GM19023 (cell line): ENCODE measurements around the gene NKAIN4.

Source experiments
- ATAC-seq: cut with Tn5 transposase; IDR thresholded peaks from one replicate; pipeline ENCODE4 v1.9.1; 2021; ENCODE audit warnings: mild to moderate bottlenecking, moderate library complexity; ENCODE audit not compliant: unreplicated experiment

NKAIN4 gene

GRCh38 chr20:63288581-63289251, 34.5 kb upstream of the NKAIN4 start:
- ATAC-seq: no peak

- no peak for ATAC-seq
These were observed 33.7 kb upstream of the NKAIN4 start for GRCh38 chr20:63287697-63288580.

GRCh38 chr20:63286781-63287696, 32.8 kb upstream of the NKAIN4 start:
- no peak for ATAC-seq

GRCh38 chr20:63285636-63286615, 31.7 kb upstream of the NKAIN4 start:
- no peak for ATAC-seq

GRCh38 chr20:63284981-63285524, 30.8 kb upstream of the NKAIN4 start:
- no peak for ATAC-seq

- no peak for ATAC-seq
These were observed 30.3 kb upstream of the NKAIN4 start for GRCh38 chr20:63284544-63284949.

- no peak for ATAC-seq
These were observed 29.8 kb upstream of the NKAIN4 start for GRCh38 chr20:63284083-63284440.

GRCh38 chr20:63283397-63284082, 29.3 kb upstream of the NKAIN4 start:
- no peak for ATAC-seq

GRCh38 chr20:63282946-63283345, 28.7 kb upstream of the NKAIN4 start:
- no peak for ATAC-seq

GRCh38 chr20:63281742-63282665, 27.7 kb upstream of the NKAIN4 start:
- ATAC-seq: no peak

GRCh38 chr20:63280929-63281545, 26.8 kb upstream of the NKAIN4 start:
- no peak for ATAC-seq

GRCh38 chr20:63280371-63280770, 26.1 kb upstream of the NKAIN4 start:
- no peak for ATAC-seq

- no peak for ATAC-seq
These were observed 25.7 kb upstream of the NKAIN4 start for GRCh38 chr20:63279931-63280330.

- no peak for ATAC-seq
These were observed 24.4 kb upstream of the NKAIN4 start for GRCh38 chr20:63278661-63279060.

- no peak for ATAC-seq
These were observed 23.4 kb upstream of the NKAIN4 start for GRCh38 chr20:63277466-63278272.

GRCh38 chr20:63276956-63277355, 22.7 kb upstream of the NKAIN4 start:
- ATAC-seq: no peak

- no peak for ATAC-seq
These were observed 21.6 kb upstream of the NKAIN4 start for GRCh38 chr20:63275825-63276224.
